CD4-positive, alpha-beta T cell treated with Interleukin-21 for 1 hour (primary cell): ENCODE results near the gene CLRN3.

Experiments
- DNase-seq: peaks from one replicate; pipeline ENCODE4 v3.0.0-alpha.2; 2020

CLRN3 gene

DNA sequence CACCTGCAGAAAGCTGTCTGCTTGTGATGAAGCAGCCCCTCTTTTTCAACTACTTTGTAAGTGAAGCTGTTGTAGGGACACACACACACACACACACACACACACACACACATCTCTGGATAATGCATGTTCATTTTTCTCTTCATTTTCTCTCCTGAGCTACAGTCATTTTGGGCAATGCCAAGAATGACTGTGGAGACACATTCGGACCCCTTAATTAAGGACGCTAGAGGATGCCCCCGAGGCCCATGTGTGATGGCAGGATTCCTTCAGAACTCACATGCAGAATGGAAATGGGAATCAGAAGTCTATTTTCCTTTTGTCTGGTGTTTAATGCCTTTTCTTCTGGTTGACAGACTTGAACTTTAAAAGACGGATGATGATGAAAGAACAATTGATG, 56.6 kb downstream of the CLRN3 start:
- DNase-seq = no peak

DNA sequence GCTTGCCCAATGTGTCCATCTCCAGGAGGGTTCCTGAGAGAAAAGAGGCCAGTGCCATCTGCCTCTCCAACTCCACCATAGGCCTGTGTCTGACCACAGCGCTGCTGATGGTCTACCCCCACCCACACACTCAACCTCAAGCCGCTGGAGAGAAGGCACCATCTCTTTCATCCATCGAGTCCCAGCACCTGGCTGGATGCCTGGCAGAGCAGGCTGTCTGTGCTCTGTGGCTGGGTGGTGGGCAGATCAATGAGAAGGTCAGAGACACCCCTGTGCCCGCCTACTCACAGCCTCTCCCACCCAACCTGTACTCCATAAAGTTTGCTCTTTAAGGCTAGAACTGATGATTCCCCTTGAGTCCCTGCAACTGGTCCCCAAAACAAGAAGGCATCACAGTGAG, 58.0 kb downstream of the CLRN3 start:
- DNase-seq = no peak

GRCh38 chr10:127834221-127834620, 58.5 kb downstream of the CLRN3 start:
- DNase-seq = no peak

DNA sequence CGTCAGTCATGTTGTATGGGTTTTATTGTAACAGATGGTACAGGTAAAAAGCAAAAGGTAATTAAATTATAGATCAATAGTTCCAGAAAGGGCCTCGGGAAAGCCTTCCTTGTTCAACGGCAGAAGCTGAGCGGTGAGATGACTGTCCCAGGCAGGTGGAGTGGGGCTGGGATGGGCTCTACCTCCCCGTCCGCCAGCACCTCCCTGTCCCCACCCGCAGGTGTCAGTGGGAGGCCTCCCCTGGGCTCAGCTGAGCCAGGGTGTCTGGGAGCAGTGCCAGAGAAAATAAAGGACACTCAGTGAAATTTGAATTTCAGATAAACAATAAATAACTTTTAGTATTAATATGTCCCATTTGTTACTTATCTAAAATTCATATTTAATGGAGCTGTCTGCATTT, 58.9 kb downstream of the CLRN3 start:
- no peak for DNase-seq

DNA sequence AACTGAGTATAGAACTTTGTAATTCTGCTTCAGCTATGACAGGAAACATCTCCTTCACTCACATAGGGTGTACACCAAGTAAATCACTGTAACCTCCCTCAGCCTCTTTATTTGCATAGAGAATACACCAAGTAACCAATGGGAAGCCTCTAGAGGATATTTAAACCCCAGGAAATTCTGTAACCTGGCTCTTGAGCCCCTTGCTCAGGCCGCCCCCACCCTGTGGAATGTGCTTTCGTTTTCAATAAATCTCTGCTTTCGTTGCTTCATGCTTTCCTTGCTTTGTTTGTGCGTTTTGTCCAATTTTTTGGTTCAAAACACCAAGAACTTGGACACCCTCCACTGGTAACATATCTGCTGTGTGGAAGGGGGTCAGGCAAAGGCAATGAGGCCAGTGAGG, 60.2 kb downstream of the CLRN3 start:
- DNase-seq = no peak

DNA sequence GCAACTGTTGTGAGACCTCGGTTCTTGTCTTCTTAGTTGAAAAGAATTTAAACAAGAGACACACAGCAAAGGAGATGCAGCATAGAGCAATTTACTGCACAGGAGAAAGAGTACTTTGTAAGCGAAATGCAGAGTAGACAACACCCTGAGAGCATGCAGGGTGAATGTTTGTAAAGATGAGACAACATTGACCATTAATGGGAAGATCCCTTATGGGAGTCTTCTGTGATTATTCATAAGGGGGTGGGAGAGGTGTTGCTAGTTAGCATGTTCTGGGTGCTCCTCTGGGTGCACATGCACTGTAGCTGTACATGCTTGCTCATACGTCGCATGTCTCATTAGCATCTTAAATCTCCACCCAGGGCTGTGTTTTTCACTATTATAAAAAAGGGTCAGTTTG, 62.3 kb downstream of the CLRN3 start:
- DNase-seq = no peak
